Retinal pigment epithelial cell (primary cell): ENCODE measurements around the gene SLC35F4.

Source experiments
- DNase-seq: peaks from one replicate; pipeline ENCODE4 v3.0.0-alpha.2; 2010; ENCODE audit warnings: low read depth
- H3K4me3 ChIP-seq: 2 replicates; pipeline ENCODE4 v1.5.1; 2011; ENCODE audit warnings: mild to moderate bottlenecking, low read length, control low read depth, moderate library complexity
- CTCF ChIP-seq: conservative IDR thresholded peaks from 2 replicates; pipeline ENCODE4 v1.5.1; 2011; ENCODE audit warnings: low read depth, low read length, control low read depth, inconsistent platforms

The SLC35F4 gene

GRCh38 chr14:57823015-57823660 lies 42.8 kb downstream of the SLC35F4 start:
- H3K4me3 ChIP-seq: no peak overlapping the region
- DNase-seq: no peak
- no peak for TF ChIP-seq CTCF

- TF ChIP-seq CTCF: no peak
- H3K4me3 ChIP-seq: no peak overlapping the region
- no peak for DNase-seq
Measured at GRCh38 chr14:57822081-57822480, 43.8 kb downstream of the SLC35F4 start.

GRCh38 chr14:57820581-57820980 lies 45.3 kb downstream of the SLC35F4 start:
- H3K4me3 ChIP-seq: no peak overlapping the region
- no peak for DNase-seq
- no peak for TF ChIP-seq CTCF

GRCh38 chr14:57818511-57818910 lies 47.4 kb downstream of the SLC35F4 start:
- no peak overlapping the region for H3K4me3 ChIP-seq
- TF ChIP-seq CTCF: no peak
- no peak for DNase-seq

GRCh38 chr14:57816568-57817284 lies 49.2 kb downstream of the SLC35F4 start:
- no peak overlapping the region for H3K4me3 ChIP-seq
- DNase-seq: no peak
- no peak for TF ChIP-seq CTCF

- no peak for TF ChIP-seq CTCF
- DNase-seq: no peak
- no peak overlapping the region for H3K4me3 ChIP-seq
Measured at GRCh38 chr14:57814726-57815125, 51.2 kb downstream of the SLC35F4 start.

- DNase-seq: no peak
- no peak overlapping the region for H3K4me3 ChIP-seq
- TF ChIP-seq CTCF: no peak
Measured at GRCh38 chr14:57812741-57813140, 53.2 kb downstream of the SLC35F4 start.
